ENCODE measurements around the gene DACH1.
A peak's percentile ranks its signal among the peaks of the same experiment; 100 is the strongest.

Gene DACH1

DNA sequence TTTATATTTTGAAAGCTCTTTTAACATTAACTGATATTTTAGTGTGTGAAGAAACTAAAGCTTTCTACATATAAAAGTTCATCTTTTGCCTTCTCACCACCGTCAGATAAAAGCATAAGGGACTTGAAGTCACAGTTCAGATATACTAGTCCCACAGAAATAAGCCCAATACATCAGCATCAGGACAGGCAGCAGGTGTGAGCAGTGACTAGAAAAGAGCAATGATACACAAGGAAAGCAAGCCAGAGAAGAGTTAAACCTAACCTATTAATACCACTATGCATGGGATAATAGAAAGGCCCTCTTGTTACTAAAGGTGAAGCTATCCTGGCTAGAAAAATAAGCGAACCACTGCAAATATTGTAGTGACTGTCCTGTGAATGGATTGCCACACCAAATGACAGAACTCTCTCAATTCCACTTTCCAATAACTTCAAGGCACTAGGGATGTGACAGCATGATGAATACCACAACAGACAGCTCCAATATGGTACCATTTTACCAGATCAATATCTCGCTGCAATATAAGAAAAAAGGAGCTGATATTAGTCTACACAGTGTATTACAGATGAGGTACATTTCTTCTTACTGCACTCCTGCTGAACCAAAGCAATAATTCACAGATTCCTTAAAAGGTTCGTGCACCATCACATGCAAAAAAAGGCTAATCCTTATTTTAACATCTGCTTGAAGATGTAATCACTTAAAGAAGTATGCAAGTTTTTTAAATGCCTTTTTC is 114.1 kb downstream of the DACH1 start:
- Histone ChIP-seq H3K9me3 (ENCODE audit: insufficient read depth, low read length) (no peaks in the 10 kb centered on the region), H3K9ac (ENCODE audit: low read length) (no peak overlapping the region), H3K4me1 (ENCODE audit: low read length) (no peaks in the 10 kb centered on the region), H3K36me3 (replicated peaks; ENCODE audit: low read depth, low read length) (no peaks in the 10 kb centered on the region), H3K79me2 (ENCODE audit: low read length) (no peaks in the 10 kb centered on the region), H3K27ac (ENCODE audit: low read length) (no peak overlapping the region), H3K27me3 (ENCODE audit: low read depth, low read length) (no peaks in the 10 kb centered on the region), H3K4me3 (ENCODE audit: low read length) (no peak overlapping the region), H4K20me1 (ENCODE audit: insufficient read depth, low read length) (no peaks in the 10 kb centered on the region), H3K4me2 (ENCODE audit: low read length) (no peak overlapping the region), H2AFZ (ENCODE audit: low read depth, low read length) (0 out of 2 replicates have a peak overlapping the region, but pooled peaks have one; percentile 11)
- TF ChIP-seq, protein P1, sequence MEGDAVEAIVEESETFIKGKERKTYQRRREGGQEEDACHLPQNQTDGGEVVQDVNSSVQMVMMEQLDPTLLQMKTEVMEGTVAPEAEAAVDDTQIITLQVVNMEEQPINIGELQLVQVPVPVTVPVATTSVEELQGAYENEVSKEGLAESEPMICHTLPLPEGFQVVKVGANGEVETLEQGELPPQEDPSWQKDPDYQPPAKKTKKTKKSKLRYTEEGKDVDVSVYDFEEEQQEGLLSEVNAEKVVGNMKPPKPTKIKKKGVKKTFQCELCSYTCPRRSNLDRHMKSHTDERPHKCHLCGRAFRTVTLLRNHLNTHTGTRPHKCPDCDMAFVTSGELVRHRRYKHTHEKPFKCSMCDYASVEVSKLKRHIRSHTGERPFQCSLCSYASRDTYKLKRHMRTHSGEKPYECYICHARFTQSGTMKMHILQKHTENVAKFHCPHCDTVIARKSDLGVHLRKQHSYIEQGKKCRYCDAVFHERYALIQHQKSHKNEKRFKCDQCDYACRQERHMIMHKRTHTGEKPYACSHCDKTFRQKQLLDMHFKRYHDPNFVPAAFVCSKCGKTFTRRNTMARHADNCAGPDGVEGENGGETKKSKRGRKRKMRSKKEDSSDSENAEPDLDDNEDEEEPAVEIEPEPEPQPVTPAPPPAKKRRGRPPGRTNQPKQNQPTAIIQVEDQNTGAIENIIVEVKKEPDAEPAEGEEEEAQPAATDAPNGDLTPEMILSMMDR (IDR thresholded peaks at IDR 0.05; ENCODE audit: low read depth, low read length): no peak
- no peak for TF ChIP-seq EZH2phosphoT487 (IDR thresholded peaks at IDR 0.05; ENCODE audit: low read depth)

DNA sequence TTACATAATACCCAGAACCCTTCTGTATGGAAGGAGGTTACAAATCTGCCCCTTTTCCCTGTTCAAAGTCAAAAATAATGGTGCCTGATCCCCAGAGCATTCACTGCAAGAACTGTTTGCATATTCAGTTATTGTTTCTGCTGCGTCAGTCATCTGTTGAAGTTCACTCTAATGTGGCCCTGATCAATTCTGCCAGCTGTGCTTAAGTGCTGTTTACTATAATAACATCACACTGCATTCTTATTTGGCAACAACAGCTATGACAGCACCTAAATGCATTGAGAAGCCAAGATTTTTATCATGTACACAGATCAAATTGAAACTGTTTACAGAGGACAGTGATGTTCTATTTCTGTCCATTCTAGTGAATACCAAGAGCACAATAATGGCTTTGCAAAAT is 115.9 kb downstream of the DACH1 start:
- H3K4me3 ChIP-seq (ENCODE audit: low read length): no peak overlapping the region
- no peak overlapping the region for H3K9ac ChIP-seq (ENCODE audit: low read length)
- no peak for TF ChIP-seq EZH2phosphoT487 (IDR thresholded peaks at IDR 0.05; ENCODE audit: low read depth)
- TF ChIP-seq, protein P1 (IDR thresholded peaks at IDR 0.05; ENCODE audit: low read depth, low read length): no peak
- no peaks in the 10 kb centered on the region for H3K4me1 ChIP-seq (ENCODE audit: low read length)
- H3K27ac ChIP-seq (ENCODE audit: low read length): no peak overlapping the region
- no peaks in the 10 kb centered on the region for H3K9me3 ChIP-seq (ENCODE audit: insufficient read depth, low read length)
- no peak overlapping the region for H3K4me2 ChIP-seq (ENCODE audit: low read length)
- no peak overlapping the region for H2AFZ ChIP-seq (ENCODE audit: low read depth, low read length)
- no peaks in the 10 kb centered on the region for H3K79me2 ChIP-seq (ENCODE audit: low read length)
- no peaks in the 10 kb centered on the region for H3K27me3 ChIP-seq (ENCODE audit: low read depth, low read length)
- H3K36me3 ChIP-seq (replicated peaks; ENCODE audit: low read depth, low read length): no peaks in the 10 kb centered on the region
- no peaks in the 10 kb centered on the region for H4K20me1 ChIP-seq (ENCODE audit: insufficient read depth, low read length)

DNA sequence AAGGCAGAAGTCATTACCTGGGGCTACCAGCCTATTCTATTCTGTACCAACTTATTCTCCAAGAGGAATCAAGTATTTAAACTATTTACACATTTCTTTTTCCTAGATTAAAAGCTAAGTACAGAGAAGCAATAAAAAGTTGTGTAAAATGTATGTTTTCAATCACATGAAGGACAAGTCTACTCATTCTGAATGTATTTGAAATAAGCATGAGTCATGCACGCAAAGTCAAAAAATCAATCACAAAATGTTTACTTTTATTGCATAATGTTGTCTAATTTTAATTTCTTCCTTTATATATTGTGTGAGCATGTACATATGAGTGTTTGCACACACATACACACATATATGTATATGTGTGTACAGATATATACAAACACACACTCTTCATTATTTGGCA is 136.7 kb downstream of the DACH1 start:
- Histone ChIP-seq H3K9ac (ENCODE audit: low read length) (no peak overlapping the region), H3K9me3 (ENCODE audit: insufficient read depth, low read length) (no peaks in the 10 kb centered on the region), H3K27me3 (ENCODE audit: low read depth, low read length) (no peaks in the 10 kb centered on the region), H3K4me2 (ENCODE audit: low read length) (no peak overlapping the region), H3K4me3 (ENCODE audit: low read length) (no peak overlapping the region), H4K20me1 (ENCODE audit: insufficient read depth, low read length) (no peaks in the 10 kb centered on the region), H3K4me1 (ENCODE audit: low read length) (no peaks in the 10 kb centered on the region), H3K79me2 (ENCODE audit: low read length) (no peaks in the 10 kb centered on the region), H3K36me3 (replicated peaks; ENCODE audit: low read depth, low read length) (no peaks in the 10 kb centered on the region), H3K27ac (ENCODE audit: low read length) (no peak overlapping the region), H2AFZ (ENCODE audit: low read depth, low read length) (no peak overlapping the region)
- TF ChIP-seq EZH2phosphoT487 (IDR thresholded peaks at IDR 0.05; ENCODE audit: low read depth): no peak
- TF ChIP-seq, protein P1 (IDR thresholded peaks at IDR 0.05; ENCODE audit: low read depth, low read length): no peak

GRCh38 chr13:71729441-71729840 is 137.6 kb downstream of the DACH1 start:
- TF ChIP-seq EZH2phosphoT487 (IDR thresholded peaks at IDR 0.05; ENCODE audit: low read depth): no peak
- TF ChIP-seq, protein P1 (IDR thresholded peaks at IDR 0.05; ENCODE audit: low read depth, low read length): no peak
- Histone ChIP-seq H4K20me1 (ENCODE audit: insufficient read depth, low read length) (no peaks in the 10 kb centered on the region), H2AFZ (ENCODE audit: low read depth, low read length) (no peak overlapping the region), H3K4me3 (ENCODE audit: low read length) (no peak overlapping the region), H3K27me3 (ENCODE audit: low read depth, low read length) (no peaks in the 10 kb centered on the region), H3K9ac (ENCODE audit: low read length) (no peak overlapping the region), H3K27ac (ENCODE audit: low read length) (no peak overlapping the region), H3K9me3 (ENCODE audit: insufficient read depth, low read length) (no peaks in the 10 kb centered on the region), H3K36me3 (replicated peaks; ENCODE audit: low read depth, low read length) (no peaks in the 10 kb centered on the region), H3K79me2 (ENCODE audit: low read length) (no peaks in the 10 kb centered on the region), H3K4me2 (ENCODE audit: low read length) (no peak overlapping the region), H3K4me1 (ENCODE audit: low read length) (no peaks in the 10 kb centered on the region)
